PC-9 (cell line): Measurements from ENCODE around the gene SLC12A6.

ENCODE experiments used
- EZH2 ChIP-seq: fragments of 200-600 bp; sonication (generic); IDR thresholded peaks from 2 replicates; pipeline ENCODE4 v1.8.0; 2017; ENCODE audit warnings: antibody characterized with exemption, low read depth
- TF ChIP-seq, protein P1 (sequence below): fragments of 200-600 bp; sonication (generic); conservative IDR thresholded peaks from 2 replicates; pipeline ENCODE4 v1.6.1; 2017; ENCODE audit warnings: mixed run types, antibody characterized with exemption, mild to moderate bottlenecking, moderate library complexity

GRCh38 chr15:34347951-34348638 lies 10.5 kb upstream of the SLC12A6 start:
- TF ChIP-seq, protein P1, sequence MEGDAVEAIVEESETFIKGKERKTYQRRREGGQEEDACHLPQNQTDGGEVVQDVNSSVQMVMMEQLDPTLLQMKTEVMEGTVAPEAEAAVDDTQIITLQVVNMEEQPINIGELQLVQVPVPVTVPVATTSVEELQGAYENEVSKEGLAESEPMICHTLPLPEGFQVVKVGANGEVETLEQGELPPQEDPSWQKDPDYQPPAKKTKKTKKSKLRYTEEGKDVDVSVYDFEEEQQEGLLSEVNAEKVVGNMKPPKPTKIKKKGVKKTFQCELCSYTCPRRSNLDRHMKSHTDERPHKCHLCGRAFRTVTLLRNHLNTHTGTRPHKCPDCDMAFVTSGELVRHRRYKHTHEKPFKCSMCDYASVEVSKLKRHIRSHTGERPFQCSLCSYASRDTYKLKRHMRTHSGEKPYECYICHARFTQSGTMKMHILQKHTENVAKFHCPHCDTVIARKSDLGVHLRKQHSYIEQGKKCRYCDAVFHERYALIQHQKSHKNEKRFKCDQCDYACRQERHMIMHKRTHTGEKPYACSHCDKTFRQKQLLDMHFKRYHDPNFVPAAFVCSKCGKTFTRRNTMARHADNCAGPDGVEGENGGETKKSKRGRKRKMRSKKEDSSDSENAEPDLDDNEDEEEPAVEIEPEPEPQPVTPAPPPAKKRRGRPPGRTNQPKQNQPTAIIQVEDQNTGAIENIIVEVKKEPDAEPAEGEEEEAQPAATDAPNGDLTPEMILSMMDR: no peak
- TF ChIP-seq EZH2: no peak
